GM12865 (cell line): ENCODE data around the gene CCER1.

Experiments used
- DNase-seq: peaks from one replicate; pipeline ENCODE4 v3.0.0; 2010; ENCODE audit warnings: low read depth
- H3K4me3 ChIP-seq: 2 replicates; pipeline ENCODE4 v1.5.1; 2011; ENCODE audit warnings: mild to moderate bottlenecking, low read depth, low read length, control low read depth
- TF ChIP-seq, protein P1 (sequence below): IDR thresholded peaks from 2 replicates; pipeline ENCODE4 v1.5.1; 2011; ENCODE audit warnings: low read length, control low read depth, low read depth, inconsistent platforms; ENCODE audit not compliant: insufficient read depth; ENCODE audit errors: missing control alignments

The CCER1 gene

DNA sequence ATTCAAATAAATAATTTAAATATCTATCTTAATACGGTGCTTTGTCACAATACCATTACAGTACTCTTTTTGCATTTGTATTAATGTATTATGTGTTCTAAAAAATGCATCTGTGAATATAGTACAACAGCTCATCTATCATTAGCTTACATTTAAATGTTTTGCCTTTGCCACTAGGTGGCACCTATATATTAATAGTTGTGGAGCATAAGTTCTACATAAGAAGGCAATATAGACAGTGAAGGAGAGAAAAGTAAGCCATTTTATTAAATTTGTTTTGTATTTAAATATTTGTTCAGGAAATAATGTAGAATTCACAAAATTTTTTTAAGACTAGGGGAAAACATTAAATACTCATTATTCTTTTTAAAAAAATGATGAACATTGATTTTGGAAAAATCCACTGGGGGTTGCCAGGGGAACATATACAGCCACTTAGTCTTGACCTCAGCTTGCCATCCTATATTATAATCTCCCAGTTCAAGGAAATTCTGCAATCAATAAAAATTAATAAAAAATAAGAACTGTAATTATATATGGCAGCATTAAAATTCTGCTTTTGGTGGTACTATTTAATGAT lies 9.8 kb downstream of the CCER1 start:
- H3K4me3 ChIP-seq = no peak overlapping the region
- TF ChIP-seq, protein P1, sequence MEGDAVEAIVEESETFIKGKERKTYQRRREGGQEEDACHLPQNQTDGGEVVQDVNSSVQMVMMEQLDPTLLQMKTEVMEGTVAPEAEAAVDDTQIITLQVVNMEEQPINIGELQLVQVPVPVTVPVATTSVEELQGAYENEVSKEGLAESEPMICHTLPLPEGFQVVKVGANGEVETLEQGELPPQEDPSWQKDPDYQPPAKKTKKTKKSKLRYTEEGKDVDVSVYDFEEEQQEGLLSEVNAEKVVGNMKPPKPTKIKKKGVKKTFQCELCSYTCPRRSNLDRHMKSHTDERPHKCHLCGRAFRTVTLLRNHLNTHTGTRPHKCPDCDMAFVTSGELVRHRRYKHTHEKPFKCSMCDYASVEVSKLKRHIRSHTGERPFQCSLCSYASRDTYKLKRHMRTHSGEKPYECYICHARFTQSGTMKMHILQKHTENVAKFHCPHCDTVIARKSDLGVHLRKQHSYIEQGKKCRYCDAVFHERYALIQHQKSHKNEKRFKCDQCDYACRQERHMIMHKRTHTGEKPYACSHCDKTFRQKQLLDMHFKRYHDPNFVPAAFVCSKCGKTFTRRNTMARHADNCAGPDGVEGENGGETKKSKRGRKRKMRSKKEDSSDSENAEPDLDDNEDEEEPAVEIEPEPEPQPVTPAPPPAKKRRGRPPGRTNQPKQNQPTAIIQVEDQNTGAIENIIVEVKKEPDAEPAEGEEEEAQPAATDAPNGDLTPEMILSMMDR = peak; percentile 25
- peak; percentile 24 for DNase-seq

DNA sequence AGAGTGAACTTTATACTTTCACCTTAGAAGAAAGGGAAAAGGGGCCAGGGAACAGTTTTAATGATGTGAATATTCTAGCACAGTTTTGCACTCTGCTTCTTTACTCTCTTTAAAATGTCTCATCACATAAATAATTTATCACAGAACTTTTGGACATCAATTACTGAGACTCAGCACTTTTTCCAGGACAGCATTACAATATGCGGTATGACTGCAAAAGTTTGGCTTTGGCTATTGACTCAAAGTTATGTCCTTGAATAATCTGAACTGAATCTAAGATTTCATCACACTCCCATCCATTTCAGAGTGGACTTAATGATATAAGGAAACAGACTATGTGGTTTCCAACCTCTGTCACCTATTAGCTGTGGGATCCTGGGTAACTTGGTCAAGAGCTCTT lies 11.7 kb downstream of the CCER1 start:
- H3K4me3 ChIP-seq = no peak overlapping the region
- no peak for DNase-seq
- TF ChIP-seq, protein P1 = no peak

DNA sequence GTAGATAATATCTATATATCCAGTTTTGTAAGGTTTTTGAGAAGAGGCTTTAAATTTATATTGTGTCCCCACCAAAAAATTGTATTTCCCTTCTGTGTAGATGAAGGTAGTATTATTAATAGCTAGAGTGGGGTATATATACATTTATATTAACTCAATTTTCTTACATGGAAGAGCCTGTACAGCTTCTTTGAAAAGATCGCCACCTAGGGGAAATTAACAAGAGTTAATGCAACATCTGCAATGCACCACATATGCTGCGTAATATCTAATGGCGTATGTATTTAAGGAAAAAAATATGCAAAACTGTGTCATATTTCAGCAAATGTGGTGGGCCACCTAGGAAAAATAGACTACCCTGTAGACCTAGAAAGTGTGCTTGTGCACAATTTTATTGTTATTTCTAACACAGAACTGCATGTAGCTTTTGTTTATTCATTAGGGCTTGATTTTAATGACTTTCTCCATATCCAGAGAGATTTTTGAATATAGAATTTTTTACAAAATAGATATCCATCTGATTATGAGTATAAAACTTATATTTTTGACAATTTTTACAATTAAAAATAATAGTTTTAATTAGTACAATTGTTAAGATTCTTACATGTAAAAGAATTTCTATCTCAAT lies 14.0 kb downstream of the CCER1 start:
- peak; percentile 43 for DNase-seq
- no peak overlapping the region for H3K4me3 ChIP-seq
- TF ChIP-seq, protein P1 = peak; percentile 44

DNA sequence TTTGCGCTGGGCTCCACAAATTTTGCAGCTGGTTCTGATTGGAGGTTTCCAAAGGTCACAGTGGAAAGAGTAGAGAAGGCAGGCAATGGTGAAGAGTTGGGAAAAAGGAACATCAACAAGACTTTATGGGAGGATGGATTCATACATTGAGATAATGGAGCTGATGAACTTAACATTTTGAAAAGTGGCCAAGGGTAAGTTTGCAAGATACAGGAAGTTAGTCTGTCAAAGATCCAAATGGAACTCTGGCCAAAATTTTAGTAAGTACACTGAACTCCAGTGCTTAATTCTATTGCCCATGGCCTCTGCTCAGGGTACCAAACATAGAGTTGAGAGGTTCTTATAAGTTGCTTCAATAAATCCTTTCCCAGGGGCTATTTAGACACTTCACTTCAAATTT lies 15.6 kb downstream of the CCER1 start:
- no peak overlapping the region for H3K4me3 ChIP-seq
- TF ChIP-seq, protein P1 = no peak
- no peak for DNase-seq

DNA sequence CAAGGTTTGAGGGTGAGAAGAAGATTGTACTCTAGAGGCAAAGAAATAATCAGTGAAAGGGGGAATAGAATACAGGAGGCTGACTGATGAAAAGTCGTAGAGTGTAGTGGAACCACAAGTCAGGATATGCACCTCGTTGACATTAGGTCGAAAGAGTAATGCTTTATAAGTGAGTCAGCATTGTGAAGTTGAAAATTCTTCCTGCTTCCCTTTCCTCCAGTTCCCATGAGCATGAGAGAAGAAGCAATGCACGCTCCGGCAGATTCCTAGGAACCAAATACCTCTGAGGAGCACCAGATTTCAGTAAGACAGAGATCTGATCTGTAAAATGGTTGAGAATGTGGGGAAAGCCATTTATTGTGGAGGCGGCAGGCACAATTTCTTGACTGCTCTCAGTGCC lies 16.5 kb downstream of the CCER1 start:
- DNase-seq = no peak
- TF ChIP-seq, protein P1 = no peak

DNA sequence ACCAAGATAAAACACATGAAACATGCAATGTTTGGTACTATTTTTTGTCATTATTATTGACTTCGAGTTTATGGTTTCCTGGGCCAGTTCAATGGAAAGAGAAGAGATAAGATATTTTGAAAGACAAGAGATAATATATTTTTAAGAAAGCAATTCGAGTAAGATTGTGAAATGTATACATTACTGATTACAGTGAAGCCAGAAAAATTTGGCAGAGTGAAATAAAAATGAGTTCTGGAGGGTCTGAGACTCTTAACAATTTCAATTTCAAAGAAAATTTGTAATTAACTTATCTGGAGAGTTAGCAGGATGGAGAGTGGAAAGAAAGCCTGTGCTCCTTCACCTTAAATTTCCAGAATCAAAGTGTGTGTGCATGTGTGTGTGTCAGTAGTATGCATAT lies 17.3 kb downstream of the CCER1 start:
- H3K4me3 ChIP-seq = no peak overlapping the region
- TF ChIP-seq, protein P1 = no peak
- no peak for DNase-seq

More for the DNA sequence above, 16.5 kb downstream of the CCER1 start:
- no peak overlapping the region for H3K4me3 ChIP-seq
